ENCODE results near the gene STOX2. TPM values are rescaled to one million over a fixed set of nuclear protein-coding genes. Genes with fewer than 3 reads are reported as not detected.
A peak's percentile ranks its signal among the peaks of the same experiment; 100 is the strongest.

The STOX2 gene
- total RNA-seq, 1 donor from 2014 or later = 2.5 TPM

GRCh38 chr4:183995570-183995969, 90.5 kb downstream of the STOX2 start:
- Mint-ChIP-seq H3K27ac (ENCODE audit: unreplicated experiment) (no peak overlapping the region), H3K27me3 (ENCODE audit: low read depth, unreplicated experiment) (no peaks in the 10 kb centered on the region), H3K9me3 (ENCODE audit: unreplicated experiment) (peaks cover 5% of the 10 kb centered on the region), H3K4me1 (ENCODE audit: low read depth, unreplicated experiment) (peaks cover 7% of the 10 kb centered on the region), H3K4me3 (ENCODE audit: unreplicated experiment) (no peak overlapping the region), H3K36me3 (ENCODE audit: low read depth, unreplicated experiment) (peaks cover 1% of the 10 kb centered on the region)
- Histone ChIP-seq H3K4me2 (ENCODE audit: low read length) (no peak overlapping the region), H4K20me1 (ENCODE audit: insufficient read depth, low read length) (no peaks in the 10 kb centered on the region), H3K27ac (ENCODE audit: low read depth, low read length) (no peak overlapping the region), H3K4me3 (ENCODE audit: insufficient read depth, low read depth, low read length) (no peak overlapping the region), H3K79me2 (ENCODE audit: insufficient read depth, low read length) (no peaks in the 10 kb centered on the region), H3K27me3 (ENCODE audit: insufficient read depth, low read length) (no peaks in the 10 kb centered on the region), H3K9ac (ENCODE audit: low read length) (no peak overlapping the region), H3K4me1 (ENCODE audit: insufficient read depth, low read length) (peaks cover 9% of the 10 kb centered on the region), H3K36me3 (ENCODE audit: insufficient read depth, low read length) (no peaks in the 10 kb centered on the region), H2AFZ (ENCODE audit: low read depth, low read length) (no peak overlapping the region), H3K9me3 (ENCODE audit: insufficient read depth, low read depth, low read length) (no peaks in the 10 kb centered on the region)
- FAIRE-seq = no peak
- TF ChIP-seq CTCF (IDR thresholded peaks at IDR 0.05; ENCODE audit: insufficient read depth, low read depth, low read length) (no peak), EZH2 (IDR thresholded peaks at IDR 0.05; ENCODE audit: insufficient read depth, low read length) (no peak)
- no peak for DNase-seq (ENCODE audit: low read depth)

GRCh38 chr4:183996868-183997267, 91.8 kb downstream of the STOX2 start:
- Mint-ChIP-seq H3K4me1 (ENCODE audit: low read depth, unreplicated experiment) (peaks cover 7% of the 10 kb centered on the region), H3K36me3 (ENCODE audit: low read depth, unreplicated experiment) (peaks cover 4% of the 10 kb centered on the region), H3K27ac (ENCODE audit: unreplicated experiment) (no peak overlapping the region), H3K9me3 (ENCODE audit: unreplicated experiment) (peaks cover 5% of the 10 kb centered on the region), H3K27me3 (ENCODE audit: low read depth, unreplicated experiment) (no peaks in the 10 kb centered on the region), H3K4me3 (ENCODE audit: unreplicated experiment) (no peak overlapping the region)
- Histone ChIP-seq H3K36me3 (ENCODE audit: insufficient read depth, low read length) (no peaks in the 10 kb centered on the region), H3K27me3 (ENCODE audit: insufficient read depth, low read length) (no peaks in the 10 kb centered on the region), H3K4me2 (ENCODE audit: low read length) (peak overlapping the region; percentile 14), H3K4me1 (ENCODE audit: insufficient read depth, low read length) (peaks cover 9% of the 10 kb centered on the region), H3K27ac (ENCODE audit: low read depth, low read length) (peak overlapping the region; percentile 56), H2AFZ (ENCODE audit: low read depth, low read length) (no peak overlapping the region), H3K79me2 (ENCODE audit: insufficient read depth, low read length) (no peaks in the 10 kb centered on the region), H3K9ac (ENCODE audit: low read length) (no peak overlapping the region), H3K4me3 (ENCODE audit: insufficient read depth, low read depth, low read length) (no peak overlapping the region), H4K20me1 (ENCODE audit: insufficient read depth, low read length) (no peaks in the 10 kb centered on the region), H3K9me3 (ENCODE audit: insufficient read depth, low read depth, low read length) (no peaks in the 10 kb centered on the region)
- no peak for TF ChIP-seq CTCF (IDR thresholded peaks at IDR 0.05; ENCODE audit: insufficient read depth, low read depth, low read length)
- TF ChIP-seq EZH2 (IDR thresholded peaks at IDR 0.05; ENCODE audit: insufficient read depth, low read length) = no peak
- DNase-seq (ENCODE audit: low read depth) (peak; percentile 53), FAIRE-seq (no peak)

- Histone ChIP-seq H3K27me3 (ENCODE audit: insufficient read depth, low read length) (no peaks in the 10 kb centered on the region), H3K9me3 (ENCODE audit: insufficient read depth, low read depth, low read length) (no peaks in the 10 kb centered on the region), H3K9ac (ENCODE audit: low read length) (no peak overlapping the region), H3K79me2 (ENCODE audit: insufficient read depth, low read length) (no peaks in the 10 kb centered on the region), H2AFZ (ENCODE audit: low read depth, low read length) (no peak overlapping the region), H3K4me2 (ENCODE audit: low read length) (no peak overlapping the region), H3K4me1 (ENCODE audit: insufficient read depth, low read length) (peaks cover 9% of the 10 kb centered on the region), H4K20me1 (ENCODE audit: insufficient read depth, low read length) (no peaks in the 10 kb centered on the region), H3K27ac (ENCODE audit: low read depth, low read length) (no peak overlapping the region), H3K4me3 (ENCODE audit: insufficient read depth, low read depth, low read length) (no peak overlapping the region), H3K36me3 (ENCODE audit: insufficient read depth, low read length) (no peaks in the 10 kb centered on the region)
- no peak for TF ChIP-seq EZH2 (IDR thresholded peaks at IDR 0.05; ENCODE audit: insufficient read depth, low read length)
- no peak for TF ChIP-seq CTCF (IDR thresholded peaks at IDR 0.05; ENCODE audit: insufficient read depth, low read depth, low read length)
- DNase-seq (ENCODE audit: low read depth) (no peak), FAIRE-seq (no peak)
- Mint-ChIP-seq H3K9me3 (ENCODE audit: unreplicated experiment) (peaks cover 5% of the 10 kb centered on the region), H3K4me1 (ENCODE audit: low read depth, unreplicated experiment) (peaks cover 10% of the 10 kb centered on the region), H3K4me3 (ENCODE audit: unreplicated experiment) (no peak overlapping the region), H3K27me3 (ENCODE audit: low read depth, unreplicated experiment) (no peaks in the 10 kb centered on the region), H3K36me3 (ENCODE audit: low read depth, unreplicated experiment) (peaks cover 4% of the 10 kb centered on the region), H3K27ac (ENCODE audit: unreplicated experiment) (no peak overlapping the region)
Observed at GRCh38 chr4:183999435-183999834, 94.3 kb downstream of the STOX2 start.
